NCI-H146 (cell line): ENCODE measurements around the gene SLC7A5.
"Not testable (repeated sequence)": the region's sequence is repeated elsewhere in the genome, so short reads cannot be mapped to it uniquely, and the experiment has no call there.

Experiments
- DNase-seq: peaks from one replicate; lab custom pipeline; 2025; lab: John Stamatoyannopoulos, UW

SLC7A5 gene

GRCh38 chr16:87861300-87862099 is 7.8 kb downstream of the SLC7A5 start:
- DNase-seq = not testable (repeated sequence)

- DNase-seq = peak; percentile 7
Observed at GRCh38 chr16:87860553-87861299, 8.6 kb downstream of the SLC7A5 start.

GRCh38 chr16:87858151-87858993 is 10.9 kb downstream of the SLC7A5 start:
- not testable (repeated sequence) for DNase-seq

GRCh38 chr16:87856791-87857228 is 12.5 kb downstream of the SLC7A5 start:
- DNase-seq = no peak

DNA sequence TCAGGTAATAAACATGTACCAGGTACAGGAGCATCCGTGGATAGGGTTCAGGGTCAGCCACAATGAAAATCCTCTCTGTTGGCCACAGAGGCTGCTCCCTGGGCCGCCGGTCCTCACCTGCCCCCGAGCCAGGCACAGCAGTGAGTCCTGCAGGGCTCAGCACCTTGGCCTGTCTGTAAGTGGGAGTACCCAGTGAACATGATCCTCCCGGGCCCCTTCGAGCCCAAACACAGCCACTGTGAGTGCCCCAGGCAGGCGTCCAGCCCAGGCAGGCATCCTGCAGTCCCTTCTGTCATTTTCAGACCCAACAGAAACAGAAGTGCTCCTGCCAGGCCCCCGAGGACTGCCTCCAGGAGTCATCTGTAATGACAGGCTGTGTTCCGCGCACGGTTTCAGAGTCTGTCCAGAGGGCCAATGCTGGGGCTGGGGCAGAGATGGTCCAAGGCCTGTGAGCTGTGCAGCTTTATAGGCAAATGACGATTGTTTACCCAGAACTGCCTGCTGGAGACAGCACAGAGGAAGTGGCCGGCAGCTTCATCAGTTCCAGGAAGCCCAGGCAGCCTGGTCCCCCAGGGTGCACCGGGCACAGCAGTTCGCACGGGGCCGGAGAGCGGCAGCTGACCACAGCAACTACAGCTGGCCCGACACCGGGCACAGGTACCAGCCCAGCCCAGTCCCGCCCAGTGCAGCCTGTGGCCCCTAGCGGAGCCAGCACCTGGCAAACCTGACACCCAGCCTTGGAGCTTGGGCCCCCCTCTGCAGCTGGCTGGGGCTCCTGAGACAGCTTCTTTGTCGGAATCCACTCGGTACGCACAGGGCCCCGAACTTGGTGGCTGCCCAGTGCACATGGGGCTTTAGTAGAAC is 13.2 kb downstream of the SLC7A5 start:
- DNase-seq = no peak

DNA sequence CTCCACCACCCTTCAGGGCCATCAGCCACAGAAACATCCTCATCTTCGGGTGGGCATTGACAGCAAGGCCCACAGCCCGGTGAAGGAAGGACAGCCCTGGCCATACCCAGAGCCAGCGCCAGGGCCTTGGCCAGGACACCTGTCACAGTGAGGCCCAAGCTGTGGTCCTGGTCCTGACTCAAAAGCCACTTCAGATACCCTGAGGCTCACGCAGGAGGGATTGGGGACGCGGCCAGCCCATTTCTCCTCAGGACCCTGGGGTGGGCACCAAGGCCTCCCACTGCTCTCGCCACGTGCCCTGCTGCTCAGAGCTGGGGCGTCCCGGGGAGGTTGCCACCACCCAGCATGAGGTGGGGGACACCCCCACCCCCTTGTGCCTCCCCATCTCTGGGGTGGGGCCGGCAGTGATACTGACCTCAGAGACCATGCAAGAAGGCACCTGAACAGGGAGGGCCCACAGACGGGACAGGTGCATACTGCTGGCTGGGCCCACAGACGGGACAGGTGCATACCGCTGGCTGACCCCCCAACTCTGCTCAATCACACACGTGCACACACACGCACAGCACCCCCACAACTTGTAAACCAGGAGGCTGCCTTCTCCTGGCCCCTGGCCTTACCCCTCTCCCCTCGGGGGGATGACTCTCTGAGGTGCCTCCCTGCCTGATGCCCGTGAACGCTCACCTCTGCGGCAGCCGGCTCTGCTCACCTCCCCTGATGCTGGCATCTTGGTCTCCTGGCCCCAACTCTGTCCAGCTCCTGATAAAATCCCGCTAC is 14.2 kb downstream of the SLC7A5 start:
- no peak for DNase-seq

- no peak for DNase-seq
Observed at GRCh38 chr16:87854053-87854906, 15.0 kb downstream of the SLC7A5 start.

DNA sequence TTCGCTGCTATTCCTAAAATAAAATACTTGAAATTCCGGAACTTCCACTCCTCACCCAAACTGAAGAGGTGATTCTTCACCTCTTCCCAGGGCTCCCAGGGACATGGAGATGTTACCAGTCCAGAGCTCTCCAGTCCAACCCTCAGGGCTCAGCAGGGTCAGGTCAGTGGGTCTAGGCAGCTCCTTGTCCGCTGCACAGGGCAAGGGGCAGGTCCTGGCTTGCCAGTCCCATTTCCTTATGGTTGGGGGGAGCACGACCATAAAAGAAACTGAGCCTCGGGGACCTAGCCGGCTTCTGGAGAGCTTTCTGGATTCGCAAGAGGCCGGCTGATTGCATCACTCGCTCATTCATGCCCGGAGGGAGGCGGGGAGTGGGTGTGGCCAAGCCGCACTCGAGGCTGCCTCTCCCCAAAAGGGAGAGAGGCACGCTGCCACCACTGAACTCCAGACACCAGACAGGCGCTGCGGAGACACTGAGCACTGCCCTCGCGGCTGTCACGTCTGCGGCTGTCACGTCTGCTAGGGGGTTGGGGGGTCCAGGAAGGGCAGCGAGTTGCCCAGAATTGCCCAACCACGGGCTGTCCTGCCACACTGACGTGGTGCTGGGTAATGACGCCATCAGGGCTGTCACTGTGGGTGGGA is 15.8 kb downstream of the SLC7A5 start:
- DNase-seq = no peak

- DNase-seq = no peak
Observed at GRCh38 chr16:87851601-87852000, 17.7 kb downstream of the SLC7A5 start.

GRCh38 chr16:87851141-87851587 is 18.1 kb downstream of the SLC7A5 start:
- DNase-seq = peak; percentile 6

DNA sequence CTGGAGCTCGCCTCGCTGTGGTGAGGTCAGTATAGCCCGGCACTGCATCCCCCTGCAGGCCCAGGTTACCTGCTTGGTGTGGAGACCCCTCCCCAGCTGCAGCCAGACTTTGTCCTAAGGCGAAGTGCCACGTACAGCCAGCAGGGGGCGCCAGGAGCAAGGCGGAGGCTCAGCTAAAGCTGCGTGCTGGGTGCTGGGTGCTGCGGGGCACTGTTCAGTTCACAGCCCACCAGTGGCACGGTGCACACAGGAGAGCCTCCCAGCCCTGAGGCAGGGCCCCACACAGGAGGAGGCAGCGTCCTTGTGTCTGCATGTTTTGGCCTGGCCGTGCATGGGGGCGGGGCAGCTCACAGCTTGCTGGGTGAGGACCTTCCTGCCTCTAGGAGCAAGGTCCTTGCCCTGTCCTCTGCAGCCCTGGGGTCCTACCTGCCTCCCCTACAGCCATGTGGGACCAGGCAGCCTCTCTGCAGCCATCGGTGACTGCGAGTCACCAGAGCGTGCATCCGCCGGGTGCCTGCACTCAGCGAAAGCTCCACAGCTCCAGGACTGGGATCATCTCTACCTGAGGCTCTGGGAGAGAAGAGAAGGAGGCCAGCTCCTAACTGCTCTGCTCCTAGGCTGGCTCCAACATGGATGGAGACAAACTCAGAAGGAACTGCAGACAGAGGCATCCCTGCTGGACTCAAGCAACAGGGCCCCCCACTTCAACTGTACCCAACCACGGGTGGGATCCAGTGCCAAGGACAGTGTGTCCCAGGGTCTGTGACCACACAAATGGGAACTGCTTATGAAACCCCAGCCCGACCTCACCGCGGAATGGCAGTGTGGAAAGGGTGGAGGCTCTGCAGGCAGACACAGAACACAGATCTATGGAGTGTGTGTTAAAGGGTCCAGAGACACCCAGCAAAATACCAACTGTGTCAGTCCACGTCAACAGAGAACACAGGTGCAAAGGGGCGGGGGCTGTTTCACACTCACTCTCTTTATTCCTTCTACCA is 19.0 kb downstream of the SLC7A5 start:
- DNase-seq = peak; percentile 5

DNA sequence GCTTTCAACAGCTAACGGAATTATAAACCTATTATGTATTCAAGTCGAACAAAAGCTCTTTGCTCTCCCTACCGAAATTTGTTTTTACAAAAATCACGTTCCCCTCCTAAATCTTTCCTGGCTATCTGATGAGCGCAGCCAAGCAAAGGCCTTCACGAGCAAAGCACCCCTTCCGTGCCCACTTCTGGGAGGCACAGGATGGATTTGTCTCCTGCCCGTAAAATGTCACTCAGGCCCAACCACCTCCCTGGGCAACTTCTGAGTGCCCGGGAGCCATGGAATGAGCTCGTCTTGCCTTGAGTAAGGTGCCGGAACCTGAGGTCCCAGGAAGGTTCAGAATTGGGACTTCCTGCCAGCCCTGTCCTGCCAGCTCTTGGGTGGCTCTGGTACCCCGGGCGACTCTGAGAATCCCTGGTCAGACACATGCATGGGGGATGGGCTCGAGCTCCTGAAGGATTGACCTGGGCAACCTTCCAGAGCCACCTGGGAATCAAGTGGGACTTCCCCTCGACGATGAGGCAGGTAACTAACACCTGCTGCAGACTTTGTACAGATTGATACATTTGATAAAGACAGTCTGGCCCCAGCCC is 19.8 kb downstream of the SLC7A5 start:
- DNase-seq = no peak

DNA sequence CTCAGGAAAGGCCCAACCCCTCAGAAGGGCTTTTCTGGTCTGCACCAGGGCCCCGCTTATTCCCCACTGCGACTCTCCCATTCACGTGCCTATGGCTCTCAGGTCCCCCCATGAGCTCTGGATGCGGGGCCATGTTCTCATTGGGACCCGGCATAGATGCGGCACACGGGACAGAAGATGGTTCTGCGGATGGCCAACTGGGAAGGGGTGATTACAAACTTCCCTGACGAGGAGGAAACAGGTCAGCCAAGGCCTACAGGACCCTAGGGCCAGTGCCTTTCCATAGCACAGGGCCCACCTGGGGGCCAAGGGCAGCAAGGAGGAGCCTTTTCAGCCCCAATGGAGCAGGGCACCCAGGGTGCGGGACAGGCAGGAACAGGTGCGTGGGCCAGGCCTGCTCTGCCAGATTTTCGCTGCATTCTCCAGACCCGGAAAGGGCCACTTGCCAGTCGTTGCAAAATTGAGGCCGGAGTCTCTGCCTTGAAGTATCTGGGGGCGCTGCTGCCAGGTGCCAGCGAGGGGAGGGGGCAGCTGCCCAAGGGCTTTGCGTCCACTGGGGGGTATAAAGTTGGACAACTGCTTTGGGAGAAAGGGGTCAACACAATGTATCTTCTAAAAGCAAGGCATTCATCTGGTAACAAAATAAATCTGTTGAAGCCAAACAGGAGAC is 20.5 kb downstream of the SLC7A5 start:
- no peak for DNase-seq

GRCh38 chr16:87847785-87848675 is 21.3 kb downstream of the SLC7A5 start:
- no peak for DNase-seq

GRCh38 chr16:87847467-87847784 is 21.9 kb downstream of the SLC7A5 start:
- no peak for DNase-seq
